ENCODE results near the gene DNTT. TPM values are rescaled to one million over a fixed set of nuclear protein-coding genes. Genes with fewer than 3 reads are reported as not detected.

The DNTT gene
- total RNA-seq, 1 donor from 2014 or later: not detected

- no peaks in the 10 kb centered on the region for H3K36me3 Mint-ChIP-seq (ENCODE audit: low read depth)
- intact Hi-C loops (cut with micrococcal nuclease): no loop called here
- no peak overlapping the region for H3K4me3 Mint-ChIP-seq (ENCODE audit: low read depth)
- H3K27me3 Mint-ChIP-seq (ENCODE audit: low read depth): peaks cover 28% of the 10 kb centered on the region
- DNase-seq (ENCODE audit: low spot score): no peak
- peaks cover 13% of the 10 kb centered on the region for H3K9me3 Mint-ChIP-seq
- peaks cover 7% of the 10 kb centered on the region for H3K4me1 Mint-ChIP-seq (ENCODE audit: low read depth)
- H3K27ac Mint-ChIP-seq: no peak overlapping the region
Measured at GRCh38 chr10:96345222-96345621, 41.0 kb downstream of the DNTT start.

- no peak for DNase-seq (ENCODE audit: low spot score)
- H3K4me1 Mint-ChIP-seq (ENCODE audit: low read depth): peaks cover 6% of the 10 kb centered on the region
- peaks cover 31% of the 10 kb centered on the region for H3K27me3 Mint-ChIP-seq (ENCODE audit: low read depth)
- intact Hi-C loops (cut with micrococcal nuclease): no loop called here
- H3K9me3 Mint-ChIP-seq: peaks cover 13% of the 10 kb centered on the region
- H3K36me3 Mint-ChIP-seq (ENCODE audit: low read depth): no peaks in the 10 kb centered on the region
- H3K27ac Mint-ChIP-seq: no peak overlapping the region
- H3K4me3 Mint-ChIP-seq (ENCODE audit: low read depth): no peak overlapping the region
Measured at GRCh38 chr10:96346295-96346694, 42.1 kb downstream of the DNTT start.

- Mint-ChIP-seq H3K9me3 (no peaks in the 10 kb centered on the region), H3K27ac (no peak overlapping the region), H3K27me3 (ENCODE audit: low read depth) (peaks cover 32% of the 10 kb centered on the region), H3K36me3 (ENCODE audit: low read depth) (no peaks in the 10 kb centered on the region), H3K4me3 (ENCODE audit: low read depth) (no peak overlapping the region), H3K4me1 (ENCODE audit: low read depth) (no peaks in the 10 kb centered on the region)
- intact Hi-C loops (cut with micrococcal nuclease): no loop called here
- no peak for DNase-seq (ENCODE audit: low spot score)
Measured at GRCh38 chr10:96352027-96352426, 47.8 kb downstream of the DNTT start.

GRCh38 chr10:96352582-96352981, 48.3 kb downstream of the DNTT start:
- intact Hi-C loops (cut with micrococcal nuclease): no loop called here
- no peak for DNase-seq (ENCODE audit: low spot score)
- Mint-ChIP-seq H3K4me3 (ENCODE audit: low read depth) (no peak overlapping the region), H3K9me3 (no peaks in the 10 kb centered on the region), H3K4me1 (ENCODE audit: low read depth) (no peaks in the 10 kb centered on the region), H3K27me3 (ENCODE audit: low read depth) (peaks cover 33% of the 10 kb centered on the region), H3K36me3 (ENCODE audit: low read depth) (no peaks in the 10 kb centered on the region), H3K27ac (no peak overlapping the region)

- no peaks in the 10 kb centered on the region for H3K9me3 Mint-ChIP-seq
- peaks cover 17% of the 10 kb centered on the region for H3K27me3 Mint-ChIP-seq (ENCODE audit: low read depth)
- no peaks in the 10 kb centered on the region for H3K36me3 Mint-ChIP-seq (ENCODE audit: low read depth)
- H3K4me1 Mint-ChIP-seq (ENCODE audit: low read depth): no peaks in the 10 kb centered on the region
- intact Hi-C loops (cut with micrococcal nuclease): no loop called here
- H3K4me3 Mint-ChIP-seq (ENCODE audit: low read depth): no peak overlapping the region
- no peak overlapping the region for H3K27ac Mint-ChIP-seq
- no peak for DNase-seq (ENCODE audit: low spot score)
Measured at GRCh38 chr10:96357038-96357620, 52.9 kb downstream of the DNTT start.

- Mint-ChIP-seq H3K4me1 (ENCODE audit: low read depth) (no peaks in the 10 kb centered on the region), H3K9me3 (no peaks in the 10 kb centered on the region), H3K4me3 (ENCODE audit: low read depth) (no peak within 1 kb of the TSS), H3K27me3 (ENCODE audit: low read depth) (peaks cover 14% of the 10 kb centered on the region), H3K27ac (no peak within 1 kb of the TSS), H3K36me3 (ENCODE audit: low read depth) (no peaks in the 10 kb centered on the region)
- no peak for DNase-seq (ENCODE audit: low spot score)
- intact Hi-C loops (cut with micrococcal nuclease): no loop called here
Measured at GRCh38 chr10:96358851-96359540, 54.8 kb downstream of the DNTT start, which contains the start of gene OPALIN. Gene OPALIN, minus strand, starts transcription at chr10:96359002. Its CDS starts 106 bp downstream, at chr10:96358896.

- Mint-ChIP-seq H3K27ac (no peak overlapping the region), H3K4me3 (ENCODE audit: low read depth) (no peak overlapping the region), H3K36me3 (ENCODE audit: low read depth) (no peaks in the 10 kb centered on the region), H3K9me3 (no peaks in the 10 kb centered on the region), H3K4me1 (ENCODE audit: low read depth) (no peaks in the 10 kb centered on the region), H3K27me3 (ENCODE audit: low read depth) (peaks cover 14% of the 10 kb centered on the region)
- intact Hi-C loops (cut with micrococcal nuclease): no loop called here
- no peak for DNase-seq (ENCODE audit: low spot score)
Measured at GRCh38 chr10:96359616-96360015, 55.4 kb downstream of the DNTT start.

GRCh38 chr10:96360331-96360730, 56.1 kb downstream of the DNTT start:
- H3K27me3 Mint-ChIP-seq (ENCODE audit: low read depth): peaks cover 14% of the 10 kb centered on the region
- no peaks in the 10 kb centered on the region for H3K36me3 Mint-ChIP-seq (ENCODE audit: low read depth)
- H3K4me1 Mint-ChIP-seq (ENCODE audit: low read depth): no peaks in the 10 kb centered on the region
- no peak overlapping the region for H3K4me3 Mint-ChIP-seq (ENCODE audit: low read depth)
- DNase-seq (ENCODE audit: low spot score): no peak
- intact Hi-C loops (cut with micrococcal nuclease): no loop called here
- no peaks in the 10 kb centered on the region for H3K9me3 Mint-ChIP-seq
- no peak overlapping the region for H3K27ac Mint-ChIP-seq

GRCh38 chr10:96360766-96361165, 56.5 kb downstream of the DNTT start:
- Mint-ChIP-seq H3K9me3 (no peaks in the 10 kb centered on the region), H3K4me1 (ENCODE audit: low read depth) (no peaks in the 10 kb centered on the region), H3K36me3 (ENCODE audit: low read depth) (no peaks in the 10 kb centered on the region), H3K4me3 (ENCODE audit: low read depth) (no peak overlapping the region), H3K27me3 (ENCODE audit: low read depth) (peaks cover 14% of the 10 kb centered on the region), H3K27ac (no peak overlapping the region)
- intact Hi-C loops (cut with micrococcal nuclease): no loop called here
- DNase-seq (ENCODE audit: low spot score): no peak

GRCh38 chr10:96365571-96365970, 61.3 kb downstream of the DNTT start:
- Mint-ChIP-seq H3K27ac (no peak overlapping the region), H3K9me3 (no peaks in the 10 kb centered on the region), H3K4me1 (ENCODE audit: low read depth) (no peaks in the 10 kb centered on the region), H3K4me3 (ENCODE audit: low read depth) (no peak overlapping the region), H3K27me3 (ENCODE audit: low read depth) (peaks cover 8% of the 10 kb centered on the region), H3K36me3 (ENCODE audit: low read depth) (no peaks in the 10 kb centered on the region)
- no peak for DNase-seq (ENCODE audit: low spot score)
- intact Hi-C loops (cut with micrococcal nuclease): no loop called here

GRCh38 chr10:96366508-96366907, 62.3 kb downstream of the DNTT start:
- no peak for DNase-seq (ENCODE audit: low spot score)
- no peaks in the 10 kb centered on the region for H3K9me3 Mint-ChIP-seq
- H3K27me3 Mint-ChIP-seq (ENCODE audit: low read depth): peaks cover 8% of the 10 kb centered on the region
- H3K4me3 Mint-ChIP-seq (ENCODE audit: low read depth): no peak overlapping the region
- no peaks in the 10 kb centered on the region for H3K36me3 Mint-ChIP-seq (ENCODE audit: low read depth)
- intact Hi-C loops (cut with micrococcal nuclease): no loop called here
- H3K4me1 Mint-ChIP-seq (ENCODE audit: low read depth): no peaks in the 10 kb centered on the region
- no peak overlapping the region for H3K27ac Mint-ChIP-seq

- Mint-ChIP-seq H3K4me1 (ENCODE audit: low read depth) (no peaks in the 10 kb centered on the region), H3K27me3 (ENCODE audit: low read depth) (peaks cover 8% of the 10 kb centered on the region), H3K9me3 (no peaks in the 10 kb centered on the region), H3K4me3 (ENCODE audit: low read depth) (no peak overlapping the region), H3K27ac (no peak overlapping the region), H3K36me3 (ENCODE audit: low read depth) (no peaks in the 10 kb centered on the region)
- intact Hi-C loops (cut with micrococcal nuclease): no loop called here
- no peak for DNase-seq (ENCODE audit: low spot score)
Measured at GRCh38 chr10:96367470-96367869, 63.2 kb downstream of the DNTT start.

- H3K27ac Mint-ChIP-seq: no peak overlapping the region
- no peaks in the 10 kb centered on the region for H3K36me3 Mint-ChIP-seq (ENCODE audit: low read depth)
- no peak for DNase-seq (ENCODE audit: low spot score)
- peaks cover 9% of the 10 kb centered on the region for H3K27me3 Mint-ChIP-seq (ENCODE audit: low read depth)
- intact Hi-C loops (cut with micrococcal nuclease): no loop called here
- H3K4me3 Mint-ChIP-seq (ENCODE audit: low read depth): no peak overlapping the region
- no peaks in the 10 kb centered on the region for H3K9me3 Mint-ChIP-seq
- no peaks in the 10 kb centered on the region for H3K4me1 Mint-ChIP-seq (ENCODE audit: low read depth)
Measured at GRCh38 chr10:96368971-96369370, 64.7 kb downstream of the DNTT start.
